Frontal cortex (tissue), 4 donors: ENCODE results near the gene HIRIP3. TPM values are rescaled to one million over a fixed set of nuclear protein-coding genes. Genes with fewer than 3 reads are reported as not detected.
A peak's percentile ranks its signal among the peaks of the same experiment; 100 is the strongest.

ENCODE experiments used
- DNase-seq, 2 donors: peaks; one replicate each; pipeline ENCODE4 v3.0.0; 2012; ENCODE audit warnings: low spot score in 2 of 2
- FAIRE-seq: peaks from 2 replicates; lab custom pipeline; 2012; peaks lifted over from hg19 to GRCh38; lab: Jason Lieb, UNC
- total RNA-seq: library from RNA; depleted of rRNA; stranded (reverse); fragments of >200 nt; gene quantifications from one replicate; pipeline ENCODE4 v1.2.3, GENCODE V29; 2014
- donor health status: control.
- donor health status: control.
- donor health status: control.

Gene HIRIP3
- total RNA-seq, 1 donor from 2014 or later: 12.6 TPM

DNA sequence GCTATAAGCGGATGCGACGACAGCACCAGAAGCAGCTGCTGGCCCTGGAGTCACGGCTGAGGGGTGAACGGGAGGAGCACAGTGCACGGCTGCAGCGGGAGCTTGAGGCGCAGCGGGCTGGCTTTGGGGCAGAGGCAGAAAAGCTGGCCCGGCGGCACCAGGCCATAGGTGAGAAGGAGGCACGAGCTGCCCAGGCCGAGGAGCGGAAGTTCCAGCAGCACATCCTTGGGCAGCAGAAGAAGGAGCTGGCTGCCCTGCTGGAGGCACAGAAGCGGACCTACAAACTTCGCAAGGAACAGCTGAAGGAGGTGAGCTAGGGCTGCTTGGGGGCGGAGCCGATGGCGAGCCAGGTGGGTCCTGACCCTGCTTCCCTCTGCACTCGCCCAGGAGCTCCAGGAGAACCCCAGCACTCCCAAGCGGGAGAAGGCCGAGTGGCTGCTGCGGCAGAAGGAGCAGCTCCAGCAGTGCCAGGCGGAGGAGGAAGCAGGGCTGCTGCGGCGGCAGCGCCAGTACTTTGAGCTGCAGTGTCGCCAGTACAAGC, 10.1 kb downstream of the HIRIP3 start:
- DNase-seq (no peak), FAIRE-seq (no peak)

DNA sequence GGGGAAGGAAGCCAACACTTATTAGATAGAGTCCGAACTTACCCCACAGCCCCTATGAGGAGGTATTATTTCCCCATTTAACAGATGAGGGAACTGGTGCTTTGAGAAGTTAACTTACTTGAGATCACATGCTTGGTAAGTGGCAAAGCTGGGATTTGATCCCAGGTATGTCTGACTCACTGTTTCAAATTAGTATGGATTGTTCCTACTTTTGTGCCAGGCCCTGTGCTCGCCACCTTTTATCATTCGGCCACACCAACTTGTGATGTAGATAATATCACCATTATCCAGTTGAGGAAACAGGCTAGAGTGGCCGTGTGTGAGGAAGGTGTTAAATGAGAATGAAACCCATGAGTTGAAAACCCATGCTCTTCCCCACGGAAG, 10.7 kb downstream of the HIRIP3 start:
- FAIRE-seq (no peak), DNase-seq (no peak)

DNA sequence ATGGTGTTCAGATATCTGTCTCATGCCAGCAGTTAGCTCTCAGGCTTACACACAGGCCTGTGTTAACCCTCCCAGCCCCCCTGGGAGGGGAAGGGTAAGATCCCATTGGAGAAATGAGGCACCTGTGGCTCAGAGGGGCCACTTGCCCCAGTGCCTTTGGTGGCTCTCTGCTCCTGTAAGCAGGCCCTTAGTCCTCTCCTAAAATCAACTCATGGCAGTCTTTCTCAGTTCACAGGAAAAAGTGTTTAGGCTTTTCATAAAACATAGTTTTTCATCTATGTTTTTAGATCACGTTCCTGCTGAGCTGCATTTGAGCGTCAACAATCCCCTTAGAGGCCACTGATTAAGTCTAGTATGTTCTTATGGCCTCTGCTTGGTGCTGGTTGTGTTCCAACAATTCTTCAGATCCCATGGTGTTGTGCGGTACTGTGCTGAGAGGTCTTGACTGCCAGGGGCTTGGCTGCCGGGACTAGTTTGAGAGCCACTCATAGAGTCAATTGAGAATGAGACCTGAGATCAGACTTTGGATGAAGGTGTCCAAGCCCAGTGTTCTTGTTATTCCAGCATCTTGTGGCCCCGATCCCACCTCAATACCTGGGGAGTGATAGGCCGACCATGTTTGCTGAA, 11.2 kb downstream of the HIRIP3 start:
- DNase-seq (no peak), FAIRE-seq (no peak)

DNA sequence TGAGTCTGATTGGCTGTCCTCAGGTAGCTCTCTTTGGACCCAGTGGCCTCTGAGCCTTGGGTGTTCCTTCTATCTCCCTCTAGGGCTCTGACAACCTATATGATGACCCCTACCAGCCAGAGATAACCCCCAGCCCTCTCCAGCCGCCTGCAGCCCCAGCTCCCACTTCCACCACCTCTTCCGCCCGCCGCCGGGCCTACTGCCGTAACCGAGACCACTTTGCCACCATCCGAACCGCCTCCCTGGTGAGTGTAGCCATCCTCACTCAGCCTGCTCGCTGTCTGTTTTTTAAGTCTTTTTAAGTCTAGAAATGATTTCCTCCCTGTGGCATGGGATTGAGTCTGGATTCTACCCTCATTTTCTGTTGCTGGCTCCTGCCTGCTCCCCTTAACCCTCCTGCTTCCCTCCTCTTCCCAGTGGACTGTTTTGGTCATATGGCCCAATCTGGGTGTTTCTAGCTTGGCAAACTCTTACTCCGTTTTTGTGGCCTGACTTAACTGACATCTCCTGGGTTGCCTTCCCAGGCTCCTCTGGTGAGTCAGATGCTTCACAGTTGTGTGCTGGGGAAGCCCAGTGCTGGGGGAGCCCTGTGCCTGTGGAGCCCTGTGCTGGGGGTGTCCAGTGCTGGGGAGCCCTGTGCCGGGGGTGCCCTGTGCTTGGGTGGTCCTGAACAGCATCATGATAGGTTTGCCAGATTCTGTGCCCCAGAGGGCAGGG, 11.8 kb downstream of the HIRIP3 start:
- DNase-seq (no peak), FAIRE-seq (no peak)

DNA sequence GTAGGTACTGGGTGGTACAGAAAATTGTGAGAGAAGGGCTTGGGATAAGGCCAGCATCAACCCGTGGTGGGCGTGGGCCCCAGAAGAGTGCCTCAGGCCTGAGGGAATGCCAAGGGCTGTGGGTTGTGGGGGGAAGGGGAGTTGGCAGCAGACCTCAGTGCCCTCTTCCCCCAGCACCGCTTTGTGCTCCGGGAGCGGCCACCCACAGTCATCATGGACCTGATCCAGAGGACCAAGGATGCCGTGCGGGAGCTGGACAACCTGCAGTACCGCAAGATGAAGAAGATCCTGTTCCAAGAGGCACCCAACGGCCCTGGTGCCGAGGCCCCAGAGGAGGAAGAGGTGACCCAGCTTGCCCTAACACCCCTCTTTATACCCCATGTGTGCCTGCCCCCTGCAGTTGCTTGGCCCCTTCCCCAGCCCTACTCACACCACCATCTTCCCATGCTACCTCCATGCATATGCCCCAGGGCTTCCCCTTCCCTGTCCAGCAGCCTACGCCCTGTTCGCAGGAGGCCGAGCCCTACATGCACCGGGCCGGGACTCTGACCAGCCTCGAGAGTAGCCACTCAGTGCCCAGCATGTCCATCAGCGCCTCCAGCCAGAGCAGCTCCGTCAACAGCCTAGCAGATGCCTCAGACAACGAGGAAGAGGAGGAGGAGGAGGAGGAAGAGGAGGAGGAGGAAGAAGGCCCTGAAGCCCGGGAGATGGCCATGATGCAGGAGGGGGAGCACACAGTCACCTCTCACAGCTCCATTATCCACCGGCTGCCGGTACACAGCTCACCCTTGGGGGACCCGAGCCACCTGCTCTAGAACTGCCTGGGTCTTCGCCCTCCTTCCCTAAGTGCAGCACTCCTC, 12.6 kb downstream of the HIRIP3 start:
- DNase-seq (no peak), FAIRE-seq (no peak)

DNA sequence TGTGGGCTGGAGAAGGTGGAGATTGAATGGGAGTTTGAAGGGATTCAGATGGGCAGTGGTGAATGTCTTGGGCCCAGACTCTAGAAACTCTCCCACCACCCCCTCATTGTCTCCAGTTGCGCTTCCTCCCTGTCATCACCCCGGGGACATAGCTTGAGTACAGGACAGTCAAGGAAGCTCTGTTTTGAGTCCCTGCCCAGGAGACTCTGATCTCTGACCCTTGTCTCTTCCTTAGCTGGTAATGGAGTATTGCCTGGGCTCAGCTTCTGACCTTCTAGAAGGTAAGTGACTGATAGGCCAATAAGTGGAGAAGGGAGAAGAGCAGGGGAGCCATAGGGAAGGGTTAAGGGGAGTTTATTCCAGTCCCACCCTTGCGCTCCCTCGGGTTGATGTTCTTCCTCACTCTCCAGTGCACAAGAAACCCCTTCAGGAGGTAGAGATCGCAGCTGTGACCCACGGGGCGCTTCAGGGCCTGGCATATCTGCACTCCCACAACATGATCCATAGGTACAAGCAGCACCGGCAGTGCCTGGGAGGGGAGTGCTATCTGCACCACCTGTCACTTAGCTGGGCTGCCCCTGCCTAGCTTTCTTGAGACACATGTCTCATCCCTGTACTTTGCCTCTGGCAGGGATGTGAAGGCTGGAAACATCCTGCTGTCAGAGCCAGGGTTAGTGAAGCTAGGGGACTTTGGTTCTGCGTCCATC, 16.7 kb downstream of the HIRIP3 start:
- DNase-seq (no peak), FAIRE-seq (no peak)

DNA sequence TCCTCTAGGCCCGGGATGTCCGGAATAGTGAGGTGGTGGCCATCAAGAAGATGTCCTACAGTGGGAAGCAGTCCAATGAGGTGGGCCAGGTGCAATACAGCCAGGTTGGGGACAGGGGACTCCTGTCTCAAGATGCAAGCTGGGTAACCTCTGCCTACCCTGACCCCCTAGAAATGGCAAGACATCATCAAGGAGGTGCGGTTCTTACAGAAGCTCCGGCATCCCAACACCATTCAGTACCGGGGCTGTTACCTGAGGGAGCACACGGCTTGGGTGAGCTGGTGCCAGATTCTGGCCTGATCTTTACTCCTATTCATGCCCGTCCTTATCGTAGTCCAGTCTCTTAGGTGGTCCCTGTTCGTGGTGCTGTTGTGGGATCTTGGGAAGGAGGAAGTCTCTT, 17.3 kb downstream of the HIRIP3 start:
- FAIRE-seq (no peak), DNase-seq (no peak)

DNA sequence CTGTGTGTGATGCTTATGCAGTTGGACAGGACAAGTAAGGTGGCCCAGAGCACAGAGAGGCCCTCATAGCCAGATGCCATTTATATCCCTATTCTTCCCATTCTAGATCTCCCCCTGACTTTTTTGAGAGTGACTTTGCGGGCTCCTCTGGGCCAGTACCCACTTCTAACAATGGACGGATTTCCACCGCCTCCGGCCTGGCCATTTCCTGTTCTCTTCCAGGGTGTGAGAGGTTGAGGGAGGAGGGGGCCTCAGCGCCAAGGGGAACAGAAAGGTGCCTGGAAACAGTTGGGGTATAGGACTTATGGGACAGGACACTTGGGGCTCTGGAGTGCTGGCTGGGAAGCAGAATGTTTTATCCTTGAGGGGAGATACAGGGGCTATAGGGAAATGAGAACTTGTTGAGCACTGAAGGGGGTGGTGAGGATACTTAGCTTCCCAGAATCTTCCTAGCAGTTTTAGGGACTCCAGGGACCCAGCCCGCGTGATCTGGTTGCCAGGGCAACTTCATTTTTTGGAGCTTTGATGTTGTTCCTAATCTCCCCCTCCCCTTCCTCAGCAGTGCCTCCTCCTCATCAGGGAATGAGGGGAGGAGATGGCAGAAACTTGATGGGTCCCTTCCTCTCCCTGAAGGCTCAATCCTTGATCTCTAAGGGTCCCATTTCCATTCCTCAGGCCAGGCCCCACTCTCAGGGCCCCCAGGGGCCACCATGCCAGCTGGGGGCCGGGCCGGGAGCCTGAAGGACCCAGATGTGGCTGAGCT, 18.2 kb downstream of the HIRIP3 start:
- FAIRE-seq (no peak), DNase-seq (no peak)

DNA sequence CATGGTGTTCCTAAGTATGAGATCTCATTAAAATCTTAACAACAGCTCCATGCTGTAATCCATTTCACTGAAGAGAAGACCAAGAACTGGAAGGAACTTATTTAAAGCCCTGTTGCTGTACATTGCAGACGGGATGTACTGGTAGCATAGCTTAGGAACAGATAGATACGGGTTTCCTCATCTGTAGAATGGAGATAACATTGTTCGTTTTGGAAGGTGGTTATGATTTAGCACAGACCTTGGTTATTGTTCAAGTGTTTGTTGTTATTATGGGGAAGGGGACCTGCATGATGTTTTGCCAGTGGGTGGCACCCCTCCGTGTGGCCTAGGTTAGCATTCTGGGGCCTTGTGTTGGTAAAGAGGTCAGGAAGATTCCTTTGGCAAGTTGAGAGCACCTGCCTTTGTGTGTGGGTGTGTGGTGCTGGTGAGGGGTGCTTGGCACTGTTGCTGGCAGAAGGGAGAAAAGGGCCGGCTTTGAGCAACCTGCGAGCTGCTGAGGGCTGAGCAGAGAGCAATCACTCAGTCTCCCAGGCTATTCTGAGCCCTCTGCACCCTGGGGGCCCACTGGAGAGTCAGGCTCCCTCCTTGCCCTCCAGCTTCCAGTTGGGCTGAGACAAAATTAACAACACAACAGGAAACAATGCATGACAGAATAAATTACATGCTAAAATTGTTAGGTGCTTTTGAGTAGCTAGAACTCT, 19.5 kb downstream of the HIRIP3 start:
- FAIRE-seq (no peak), DNase-seq (peak; percentile 14 to 37)

DNA sequence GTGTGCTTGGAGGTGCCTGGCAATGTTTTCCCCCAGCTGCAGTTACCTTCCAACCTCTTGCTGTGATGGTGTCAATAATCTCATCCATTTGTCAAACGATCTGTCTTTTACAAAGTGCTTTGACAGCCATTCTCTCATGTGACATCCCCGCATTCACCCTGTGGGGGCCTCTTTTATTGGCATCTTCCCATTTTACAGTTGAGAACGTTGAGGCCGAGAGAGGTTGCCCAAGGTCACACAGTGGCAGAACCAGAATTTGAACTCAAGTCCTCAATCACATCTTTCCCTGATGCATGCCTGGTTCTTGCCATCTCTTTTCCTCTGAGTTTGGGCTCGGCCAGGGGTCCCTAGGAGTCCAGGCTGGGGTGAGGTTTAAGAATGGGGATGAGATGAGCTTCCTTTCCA, 20.3 kb downstream of the HIRIP3 start:
- no peak for FAIRE-seq
- DNase-seq: peak in 1 of 2 donors; percentile 11

DNA sequence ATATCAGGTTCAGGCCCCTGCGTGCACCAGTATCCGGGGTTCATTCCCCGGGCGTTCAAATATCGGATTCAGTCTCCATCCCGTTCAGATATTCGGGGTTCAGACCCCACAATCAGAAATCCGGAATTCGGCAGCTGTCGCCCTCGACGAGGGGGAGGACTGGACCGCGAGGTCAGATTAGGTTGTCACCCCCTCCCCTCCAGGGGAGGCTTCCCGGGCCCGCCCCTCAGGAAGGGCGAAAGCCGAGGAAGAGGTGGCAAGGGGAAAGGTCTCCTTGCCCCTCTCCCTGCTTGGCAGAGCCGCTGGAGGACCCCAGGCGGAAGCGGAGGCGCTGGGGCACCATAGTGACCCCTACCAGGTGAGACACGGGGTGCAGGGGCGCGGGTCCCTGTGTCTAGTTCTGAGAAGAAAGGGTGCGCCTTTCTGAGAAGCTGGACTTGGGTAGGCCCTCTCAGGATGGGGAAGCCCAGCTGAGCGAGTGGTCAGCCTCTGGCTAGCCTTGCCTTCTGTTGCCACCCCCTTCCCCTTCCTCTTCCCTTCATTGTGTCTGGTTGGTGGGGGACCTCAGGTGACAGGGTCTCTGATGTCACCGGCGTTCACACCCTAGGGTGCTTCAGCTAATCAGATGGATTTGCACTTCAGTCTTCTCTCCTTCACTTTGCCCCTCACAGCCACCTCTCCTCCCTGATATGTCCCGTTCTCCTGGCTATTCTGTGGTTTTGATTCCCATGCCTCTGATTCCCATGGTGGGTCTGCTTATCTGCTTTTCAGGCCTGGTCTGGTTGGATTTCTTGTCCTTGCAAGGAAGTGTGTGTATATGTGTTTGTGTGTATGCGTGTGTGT, 20.9 kb downstream of the HIRIP3 start:
- DNase-seq: peak; percentile 36 to 59
- no peak for FAIRE-seq

DNA sequence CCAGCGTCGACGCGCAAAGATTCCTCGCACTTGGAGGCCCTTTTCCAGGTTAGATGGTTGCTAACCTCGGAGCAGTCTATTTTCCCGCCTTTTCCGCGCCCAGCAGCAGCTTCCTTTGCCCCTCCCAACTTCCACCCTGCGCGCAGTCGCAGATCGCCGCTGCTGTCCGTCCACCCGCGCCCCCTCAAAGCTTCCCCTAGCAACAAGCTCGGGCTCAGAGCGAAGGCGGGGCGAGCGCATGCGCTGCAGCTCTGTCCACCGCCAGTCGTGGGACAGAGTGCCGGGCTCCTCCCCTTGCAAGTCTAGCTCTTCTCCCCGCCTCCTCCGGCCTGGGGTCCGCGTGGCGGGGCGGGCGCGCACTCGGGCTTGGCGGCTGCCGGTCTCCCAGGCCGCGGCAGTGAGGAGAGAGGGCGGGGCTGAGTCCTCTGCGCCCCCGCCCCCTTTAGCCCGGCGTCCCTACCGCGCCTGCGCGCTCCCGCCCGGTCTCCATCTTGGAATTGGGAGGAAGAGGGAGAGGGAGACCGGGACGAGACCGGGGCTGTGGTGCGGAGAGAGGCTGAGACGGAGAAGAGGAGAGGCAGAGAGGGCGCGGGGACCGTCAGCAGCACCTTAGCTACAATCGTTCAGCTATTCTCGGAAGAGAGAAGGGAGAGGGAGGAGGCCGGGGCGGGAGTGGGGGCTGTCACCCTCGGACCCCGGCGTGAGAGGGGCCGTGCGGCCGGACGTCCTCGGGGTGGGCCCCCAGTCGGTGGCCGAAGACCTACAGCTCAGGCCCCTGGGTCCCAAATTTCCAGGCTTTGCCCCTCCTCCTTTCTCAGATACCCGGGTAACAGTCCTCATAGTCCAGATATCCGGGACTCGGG, 21.8 kb downstream of the HIRIP3 start, which contains the start of gene TAOK2:
Gene TAOK2, plus strand, starts transcription at position 485 of the 863 bp plus-strand sequence. CDS start 3,905 bp downstream, outside the sequence.
- FAIRE-seq (no peak), DNase-seq (peak; percentile 98 to 99)

DNA sequence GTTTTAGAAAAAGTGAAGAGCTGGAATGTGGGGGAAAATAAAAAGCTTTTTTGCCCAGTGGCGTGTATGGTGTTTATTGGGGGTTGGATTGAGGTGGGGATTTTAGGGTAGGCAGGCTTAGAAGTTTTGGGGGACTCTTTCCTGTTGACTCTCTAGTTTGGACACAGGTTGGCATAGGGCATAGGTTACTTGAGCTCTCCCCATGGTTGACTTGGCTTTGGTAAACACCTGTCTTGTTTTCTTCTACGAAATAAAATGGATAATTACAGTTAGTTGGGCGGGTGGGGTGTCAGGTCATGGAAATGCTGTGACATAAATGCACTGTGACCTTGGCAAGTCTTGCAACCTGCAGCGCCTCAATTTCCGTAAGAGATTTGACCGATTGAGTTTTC, 22.4 kb downstream of the HIRIP3 start:
- FAIRE-seq (no peak), DNase-seq (no peak)

DNA sequence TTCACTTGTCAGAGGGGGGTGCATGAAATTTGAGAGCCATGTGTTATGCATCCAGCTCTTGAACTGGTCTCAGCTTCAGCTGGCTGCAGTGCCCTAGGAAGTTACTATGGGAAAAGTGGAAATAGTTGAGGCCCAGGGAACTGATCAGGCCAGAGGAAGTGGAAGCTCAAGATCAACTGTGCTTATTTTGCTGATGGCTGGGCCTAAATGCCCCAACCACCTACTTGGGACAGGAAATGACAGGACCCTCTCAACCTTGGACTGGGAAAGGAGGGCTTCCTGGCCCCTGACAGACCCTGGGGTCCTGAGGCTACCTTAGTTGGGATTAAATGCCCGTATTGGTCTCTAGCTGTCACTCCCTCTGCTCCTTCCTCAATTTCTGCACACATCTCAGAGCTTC, 22.9 kb downstream of the HIRIP3 start:
- FAIRE-seq (no peak), DNase-seq (no peak)

DNA sequence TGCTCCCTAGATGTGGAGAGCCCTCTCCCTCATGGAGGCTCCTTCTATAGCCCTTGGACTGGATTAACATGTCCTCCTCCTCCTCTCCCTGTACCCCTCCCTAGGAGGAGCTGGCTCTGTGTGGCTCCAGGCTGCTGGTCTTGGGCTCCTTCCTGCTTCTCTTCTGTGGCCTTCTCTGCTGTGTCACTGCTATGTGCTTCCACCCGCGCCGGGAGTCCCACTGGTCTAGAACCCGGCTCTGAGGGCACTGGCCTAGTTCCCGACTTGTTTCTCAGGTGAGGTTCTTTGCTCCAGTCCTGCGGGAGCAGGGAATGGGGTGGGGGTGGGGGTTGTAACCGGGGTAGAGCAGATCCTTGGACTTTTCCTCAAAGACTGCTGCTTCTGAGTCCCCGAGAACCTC, 24.1 kb downstream of the HIRIP3 start:
- DNase-seq (no peak), FAIRE-seq (no peak)

DNA sequence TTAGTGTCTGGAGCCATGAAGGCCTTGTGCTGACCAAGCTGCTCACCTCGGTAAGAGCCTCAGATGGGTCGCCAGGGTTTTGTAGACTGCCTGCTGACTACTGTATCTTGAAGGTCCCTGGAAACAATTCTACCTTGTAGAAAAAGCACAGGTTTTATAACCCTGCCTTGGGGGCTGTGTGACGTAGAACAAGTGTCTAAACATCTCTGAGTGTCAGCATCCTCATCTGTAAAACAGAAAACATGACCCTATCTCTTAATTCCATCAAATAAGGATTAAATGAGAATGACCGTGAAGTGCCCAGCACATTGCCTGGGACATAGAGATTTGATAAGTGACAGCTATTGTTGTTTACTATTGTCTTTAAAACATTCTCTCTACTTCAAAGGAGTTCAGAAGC, 27.2 kb downstream of the HIRIP3 start:
- DNase-seq (no peak), FAIRE-seq (no peak)
